ENCODE results near the gene TMEM131.

Gene TMEM131

DNA sequence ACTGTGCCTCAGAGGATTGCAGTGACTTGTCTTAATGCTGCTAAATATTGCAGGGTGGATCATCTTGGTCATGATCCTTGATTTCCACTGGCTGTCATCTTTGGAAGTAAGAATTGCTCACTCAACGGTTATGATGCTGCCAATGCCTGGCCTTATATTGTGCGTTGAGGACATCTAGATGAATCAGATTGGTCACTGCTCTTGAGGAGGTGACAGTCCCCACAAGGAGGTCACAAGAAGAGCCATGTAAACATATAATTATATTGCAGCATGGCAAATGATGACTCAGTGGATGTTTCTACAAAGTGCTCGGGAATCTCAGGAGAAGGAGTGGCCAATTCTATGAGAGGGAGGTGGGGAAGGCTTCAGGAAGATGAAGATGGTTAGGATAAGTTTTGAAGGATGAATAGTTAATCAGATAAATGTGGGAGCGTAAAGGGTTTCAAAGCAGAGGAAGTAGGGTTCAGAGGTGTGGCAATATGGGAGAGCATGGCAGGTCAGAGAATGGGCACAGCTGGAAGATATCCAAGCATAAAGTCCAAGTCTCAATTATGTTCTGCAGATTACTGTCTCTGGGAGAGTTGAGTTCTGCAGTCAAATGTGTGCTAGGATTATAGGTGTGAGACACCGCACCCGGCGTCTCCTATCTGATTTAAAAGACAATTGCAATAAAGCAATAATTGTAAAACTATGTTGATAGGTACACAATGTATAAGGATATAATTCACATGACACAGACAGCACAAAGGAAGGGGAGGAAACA lies 21.3 kb upstream of the TMEM131 start:
- no peak for DNase-seq

DNA sequence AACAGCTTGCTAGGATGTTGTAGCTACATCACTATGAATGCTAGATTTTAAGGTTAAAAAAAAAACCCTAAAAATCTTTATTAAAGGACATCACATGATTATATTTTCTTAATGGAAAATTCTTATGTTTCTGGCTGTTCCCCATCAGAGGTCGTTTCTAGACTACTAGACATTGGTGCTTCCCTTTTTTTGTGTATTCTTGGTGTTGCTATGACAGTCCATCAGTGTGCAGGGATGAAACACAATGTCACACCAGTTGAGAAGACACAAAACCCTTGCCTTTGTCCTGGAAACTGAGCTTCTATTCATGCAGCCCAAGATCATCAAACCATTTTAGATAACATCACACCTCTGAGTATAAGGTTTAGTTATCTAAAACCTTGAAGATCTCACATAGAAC lies 19.9 kb upstream of the TMEM131 start:
- DNase-seq = no peak

DNA sequence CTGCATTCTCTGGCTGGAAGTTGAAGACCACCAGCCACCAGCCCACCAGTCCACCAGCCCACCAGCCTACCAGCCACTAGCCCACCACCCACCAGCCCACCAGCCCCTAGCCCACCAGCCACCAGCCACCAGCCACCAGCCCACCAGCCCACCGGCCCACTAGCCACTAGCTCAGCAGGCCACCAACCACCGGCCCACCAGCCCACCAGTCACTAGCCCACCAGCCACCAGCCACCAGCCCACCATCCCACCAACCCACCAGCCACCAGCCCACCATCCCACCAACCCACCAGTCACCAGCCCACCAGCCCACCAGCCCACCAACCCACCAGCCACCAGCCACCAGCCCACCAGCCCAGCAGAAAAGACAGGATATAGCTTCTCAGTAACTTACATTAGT lies 18.6 kb upstream of the TMEM131 start:
- no peak for DNase-seq

DNA sequence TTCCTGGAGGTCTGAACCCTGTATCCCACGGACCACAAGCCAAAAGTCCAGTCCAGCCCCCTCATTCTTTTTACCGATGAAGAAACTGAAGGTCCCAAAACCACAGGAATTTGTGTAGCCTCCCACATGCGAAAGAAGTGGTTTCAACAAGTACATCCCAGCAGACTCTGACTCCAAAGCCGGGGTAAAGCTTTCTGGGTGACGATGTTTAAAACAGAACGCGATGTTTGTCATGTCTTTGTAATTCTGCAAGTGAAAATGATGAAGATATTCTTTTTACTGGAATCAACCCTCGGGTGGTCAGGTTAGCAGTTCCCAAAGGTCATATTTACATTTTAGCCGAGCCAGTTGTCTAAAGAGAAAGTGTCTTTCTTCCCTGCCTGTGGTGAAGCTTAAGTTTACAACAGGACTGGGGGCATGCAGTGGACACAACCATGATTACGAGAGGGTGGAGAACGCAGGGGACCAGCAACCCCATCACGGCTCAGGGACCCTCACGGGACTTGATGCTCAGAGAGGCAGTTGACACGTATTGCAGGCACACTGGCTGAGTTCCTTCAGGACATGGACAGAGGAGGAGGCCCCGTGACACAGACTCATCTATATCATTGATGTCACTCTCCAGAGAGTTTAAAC lies 17.8 kb upstream of the TMEM131 start:
- no peak for DNase-seq

DNA sequence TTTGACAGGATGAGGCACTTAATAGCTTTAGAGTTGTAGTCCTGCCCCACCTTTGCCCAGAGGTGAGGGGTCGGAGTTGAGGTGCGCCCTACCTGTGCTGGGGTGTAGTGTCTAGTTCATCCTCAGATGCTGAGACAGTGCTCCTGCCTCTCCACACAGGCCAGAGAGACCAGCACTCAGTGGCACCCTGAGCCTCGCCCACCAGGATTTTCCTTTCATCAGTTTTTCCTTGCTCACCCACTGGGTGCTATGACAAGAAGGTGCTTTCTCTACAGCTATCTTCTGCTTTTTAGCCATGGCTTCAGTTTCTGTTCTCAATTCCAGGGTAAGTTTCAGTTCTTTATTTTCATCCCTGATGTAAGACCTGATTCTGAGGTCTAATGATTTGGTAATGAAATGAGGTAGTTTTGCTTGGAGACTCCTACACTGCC lies 16.8 kb upstream of the TMEM131 start:
- DNase-seq = no peak

DNA sequence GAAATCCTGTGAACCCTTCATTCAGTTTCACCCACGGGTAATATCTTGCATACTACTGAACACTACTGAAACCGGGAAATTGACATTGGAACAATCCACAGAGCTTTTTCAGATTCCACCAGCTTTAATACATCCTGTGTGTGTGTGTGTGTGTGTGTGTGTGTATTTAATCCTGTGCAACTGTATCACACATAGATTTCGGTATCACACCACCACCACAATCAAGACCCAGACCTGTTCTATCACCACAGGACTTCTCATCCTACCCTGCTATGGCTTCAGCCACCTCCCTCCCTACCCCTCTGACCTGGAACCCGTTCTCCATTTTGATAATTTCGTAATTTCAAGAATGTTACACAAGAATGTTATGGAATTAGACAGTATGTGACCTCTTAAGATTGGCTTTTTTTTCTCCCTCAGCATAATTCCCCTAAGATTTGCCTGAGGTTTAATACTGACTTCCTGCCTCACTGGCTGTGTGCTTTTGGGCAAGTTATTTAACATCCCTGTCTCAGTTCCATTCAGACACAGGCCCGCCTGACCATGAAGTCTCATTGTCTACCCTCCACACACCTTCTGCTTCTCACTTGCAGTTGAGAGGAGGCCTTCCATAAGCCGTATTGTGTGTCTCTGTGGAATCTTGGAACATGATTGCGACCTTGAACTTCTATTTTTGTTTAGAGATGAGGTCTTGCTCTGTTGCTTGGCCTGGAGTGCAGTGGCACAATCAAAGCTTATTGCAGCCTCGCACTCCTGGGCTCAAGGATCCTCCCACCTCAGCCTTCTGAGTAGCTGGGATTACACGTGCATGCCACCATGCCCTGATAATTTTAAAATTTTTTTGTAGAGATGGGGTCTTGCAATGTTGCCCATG lies 14.4 kb upstream of the TMEM131 start:
- no peak for DNase-seq

DNA sequence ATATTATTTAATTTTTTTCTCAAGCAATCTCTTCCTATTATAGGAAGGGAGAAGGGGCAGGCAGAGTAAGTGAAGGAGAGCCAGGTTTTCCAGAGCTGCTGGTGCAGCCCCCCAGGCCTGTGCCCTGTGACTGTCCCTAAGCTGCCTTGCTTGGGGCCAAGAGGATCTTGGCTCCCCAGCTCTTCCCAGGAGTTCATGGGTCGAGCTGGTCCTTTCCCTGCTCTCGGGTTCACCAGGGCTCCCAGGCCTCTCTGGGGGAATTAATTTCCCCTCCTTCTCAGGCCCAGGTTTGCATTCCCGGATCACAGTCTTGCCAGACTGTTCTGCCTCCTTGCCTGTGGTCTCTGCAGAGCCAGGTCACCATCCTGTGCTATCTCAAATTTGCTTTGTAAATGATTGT lies 12.7 kb upstream of the TMEM131 start:
- no peak for DNase-seq

DNA sequence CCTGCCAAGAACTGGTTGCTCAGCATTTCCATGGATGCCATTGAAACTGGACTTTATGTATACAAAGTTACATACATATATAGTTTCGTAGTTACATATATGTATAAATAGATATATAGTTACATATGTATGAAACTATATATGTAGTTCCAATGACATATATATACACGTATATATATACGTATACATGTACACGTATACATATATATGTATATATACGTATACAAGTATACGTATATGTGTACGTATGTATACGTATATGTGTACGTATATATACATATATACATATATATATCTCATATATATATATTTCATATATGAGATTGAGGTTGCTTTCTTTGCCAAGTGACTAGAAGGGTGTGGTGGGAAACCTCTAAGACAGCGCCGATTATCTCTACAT lies 10.6 kb upstream of the TMEM131 start:
- no peak for DNase-seq

DNA sequence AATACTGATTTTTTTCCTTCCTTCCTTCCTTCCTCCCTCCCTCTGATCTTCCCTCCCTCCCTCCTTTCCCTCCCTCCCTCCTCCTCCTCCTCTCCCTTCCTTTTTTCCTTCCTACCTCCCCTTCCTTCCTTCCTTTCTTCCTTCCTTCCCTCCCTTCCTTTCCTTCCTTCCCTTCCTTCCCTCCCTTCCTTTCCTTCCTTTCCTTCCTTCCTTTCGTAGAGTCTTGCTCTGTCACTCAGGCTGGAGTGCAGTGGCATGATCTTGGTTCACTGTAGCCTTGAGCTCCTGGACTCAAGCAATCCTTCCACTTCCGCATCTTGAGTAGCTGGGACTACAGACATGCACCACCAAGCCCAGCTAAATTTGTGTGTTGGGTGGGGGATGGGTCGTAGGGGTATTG lies 8.9 kb upstream of the TMEM131 start:
- DNase-seq = no peak

DNA sequence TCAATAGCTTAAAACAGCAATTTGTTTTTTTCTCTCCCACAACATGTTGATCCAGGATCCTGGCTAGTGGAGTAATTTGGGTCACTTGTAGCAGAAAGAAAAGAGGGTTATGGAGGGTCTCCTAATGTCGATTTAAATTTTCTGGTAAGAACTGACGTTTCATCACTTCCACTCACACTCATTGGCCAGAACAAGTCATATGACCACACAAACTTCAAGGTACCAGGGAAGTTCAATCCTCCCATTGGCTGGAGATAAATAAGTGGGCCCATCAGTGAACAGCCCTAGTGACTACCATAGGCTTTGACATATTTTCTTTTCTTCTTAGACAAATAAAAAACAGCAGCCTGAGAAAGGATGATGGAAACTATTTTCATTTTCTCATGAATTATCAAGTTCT lies 8.3 kb upstream of the TMEM131 start:
- DNase-seq = no peak

DNA sequence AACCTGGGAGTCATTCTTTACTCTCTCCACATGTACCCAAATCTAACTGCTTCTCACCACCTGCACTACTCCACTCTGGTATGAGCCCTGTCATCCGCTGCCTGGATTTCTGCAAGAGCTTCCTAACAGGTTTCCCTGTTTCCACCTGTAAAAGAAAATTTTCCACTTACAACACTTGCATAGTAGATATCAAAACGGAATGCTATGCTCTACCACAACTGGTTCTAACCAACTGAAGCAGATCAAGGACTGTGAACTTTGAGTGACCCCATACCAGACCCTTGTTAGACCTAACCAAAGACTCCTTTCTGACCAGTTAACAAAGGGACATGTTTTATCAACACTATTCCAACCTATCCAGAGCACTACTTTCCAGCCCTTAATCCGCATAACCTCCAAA lies 3.8 kb upstream of the TMEM131 start:
- DNase-seq = no peak

DNA sequence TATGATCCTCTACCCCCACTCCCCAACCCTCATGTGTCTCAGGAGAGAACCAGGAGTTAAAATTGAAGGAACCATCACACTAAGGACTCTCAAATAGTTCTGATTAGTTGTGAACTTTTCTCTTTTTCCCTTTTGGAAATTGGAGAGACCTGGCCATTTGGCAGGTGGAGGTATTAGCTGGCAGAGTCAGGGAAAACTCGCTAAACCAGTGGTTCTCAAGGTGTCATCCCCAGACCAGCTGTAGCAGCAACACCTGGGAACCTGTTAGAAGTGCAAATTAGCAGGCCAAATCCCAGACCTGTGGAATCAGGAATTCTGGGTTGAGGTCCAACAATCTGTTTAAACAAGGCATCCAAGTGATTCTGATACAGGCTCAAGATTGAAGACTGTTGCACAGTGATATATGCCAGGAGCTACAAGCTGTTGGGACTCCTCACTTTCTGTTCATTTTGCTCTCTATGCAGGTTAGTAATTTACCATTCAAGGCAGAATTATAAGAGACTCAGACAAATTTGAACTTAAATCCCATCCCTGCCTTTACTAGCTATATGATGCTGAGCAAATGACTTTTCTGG lies 2.8 kb upstream of the TMEM131 start:
- DNase-seq = peak; percentile 66

DNA sequence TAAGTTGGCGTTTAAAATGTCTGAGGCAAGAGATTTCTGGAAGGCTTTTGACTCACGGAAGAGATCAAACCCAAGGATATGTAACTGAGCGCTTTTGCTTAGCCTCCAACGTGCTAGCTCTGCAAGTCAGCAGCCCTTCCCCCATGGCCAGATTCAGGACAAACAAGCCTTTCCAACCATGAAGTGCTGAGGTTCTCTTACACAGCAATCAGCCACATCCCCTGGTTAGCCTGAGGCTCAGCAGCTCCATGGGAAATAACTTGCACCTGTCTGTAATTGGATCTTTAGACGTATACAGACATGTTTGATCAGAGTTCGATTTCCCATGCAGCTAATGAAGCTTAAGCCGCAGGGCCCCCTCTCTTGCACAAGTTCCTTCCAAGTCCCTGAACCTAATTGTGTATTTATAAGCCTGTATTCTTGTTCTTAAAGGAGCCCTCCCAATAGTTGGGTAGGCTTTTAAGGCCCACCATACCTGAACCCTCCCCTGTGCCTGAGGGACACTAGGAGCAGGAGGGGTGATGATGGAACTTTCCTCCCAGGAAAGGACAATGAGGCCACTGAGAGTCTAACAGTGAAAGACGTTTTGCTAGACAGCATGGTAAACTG lies 2.1 kb upstream of the TMEM131 start:
- DNase-seq = peak; percentile 90

DNA sequence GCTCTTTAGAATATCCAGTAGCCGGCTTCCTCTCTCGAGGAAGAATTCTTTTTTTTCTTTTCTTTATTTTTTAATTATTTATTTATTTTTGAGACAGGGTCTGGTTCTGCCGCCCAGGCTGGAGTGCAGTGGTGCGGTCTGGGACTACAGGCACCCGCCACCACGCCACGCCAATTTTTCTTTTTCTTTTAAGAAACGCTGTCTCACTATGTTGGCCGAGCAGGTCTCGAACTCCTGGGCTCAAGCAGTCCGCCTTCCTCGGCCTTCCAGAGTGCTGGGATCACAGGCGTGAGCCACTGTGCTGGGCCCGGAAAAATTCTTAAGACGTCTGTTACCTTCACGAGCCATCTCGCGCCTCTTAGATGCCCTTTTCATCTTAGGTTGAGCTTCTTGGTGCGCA lies 931 bp upstream of the TMEM131 start:
- DNase-seq = no peak

DNA sequence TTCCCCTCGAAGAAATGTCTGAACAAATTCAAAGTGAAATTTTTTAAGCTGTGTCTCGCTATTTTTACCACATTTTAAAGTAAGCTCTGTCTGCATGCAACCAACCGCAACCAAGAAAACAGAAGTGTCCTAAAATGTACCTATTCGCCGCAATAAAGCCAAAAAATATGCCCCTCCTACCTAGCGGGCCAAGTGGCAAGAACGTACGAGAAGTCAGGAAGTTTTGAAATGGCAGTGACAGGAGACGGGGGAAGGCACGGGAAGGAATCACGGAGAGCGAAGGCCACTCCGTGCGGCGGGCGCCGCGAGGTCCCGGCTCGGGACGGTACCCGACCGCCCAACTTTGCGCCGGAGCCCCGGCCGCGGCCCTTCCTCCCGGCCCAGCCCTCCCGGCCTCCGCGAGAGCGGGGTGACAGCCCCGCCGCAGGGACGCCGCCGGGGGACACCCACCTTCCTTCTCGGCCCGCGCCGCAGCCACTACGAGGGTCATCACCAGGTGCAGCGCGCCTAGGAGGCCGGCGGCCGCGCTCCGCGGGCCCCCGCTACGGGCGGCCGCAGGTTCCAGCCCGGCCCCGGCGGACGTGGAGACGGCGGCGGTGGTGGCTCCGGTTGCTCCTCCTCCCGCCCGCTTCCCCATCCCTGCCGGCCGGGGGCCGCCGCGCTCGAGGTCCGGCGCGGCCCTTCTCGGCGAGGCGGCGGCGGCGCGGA lies 568 bp downstream of the TMEM131 start:
- no peak for DNase-seq

DNA sequence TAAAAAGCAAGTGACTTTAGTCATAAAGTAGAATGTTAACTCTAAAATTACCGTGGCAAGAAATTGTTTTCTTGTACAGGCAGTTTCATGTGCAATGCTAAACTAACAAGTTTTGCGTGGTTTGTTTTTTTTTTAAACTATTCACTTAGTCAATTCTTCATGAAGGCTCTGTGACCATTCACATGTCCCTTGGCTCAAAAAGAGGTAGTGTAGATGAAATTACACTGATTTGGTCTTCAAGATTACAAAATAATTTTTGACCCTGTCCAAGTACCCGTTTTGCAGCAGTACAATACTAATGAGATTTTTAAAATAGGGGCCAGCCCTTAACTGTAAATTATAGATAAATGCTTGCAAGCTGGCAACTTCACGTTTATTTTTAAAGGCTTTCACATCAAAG lies 1.3 kb downstream of the TMEM131 start:
- DNase-seq = no peak

DNA sequence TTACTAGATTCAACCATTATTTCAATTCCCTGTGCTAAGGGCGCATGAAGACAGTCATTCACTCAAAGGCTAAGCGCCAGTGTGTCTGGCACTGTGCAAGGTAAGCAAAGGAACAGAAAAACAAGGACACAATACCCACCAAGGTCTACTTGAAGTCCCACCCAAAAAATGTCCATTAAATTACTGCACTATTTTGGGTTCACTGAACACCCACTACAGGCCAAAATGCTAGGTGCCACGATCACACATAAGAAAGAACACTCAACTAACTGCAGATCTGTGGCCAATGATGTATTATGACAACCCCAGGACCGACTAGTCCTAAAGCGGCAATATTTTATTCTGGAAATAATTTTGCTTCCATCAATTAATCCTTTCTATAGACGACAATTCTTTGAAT lies 1.8 kb downstream of the TMEM131 start:
- no peak for DNase-seq

DNA sequence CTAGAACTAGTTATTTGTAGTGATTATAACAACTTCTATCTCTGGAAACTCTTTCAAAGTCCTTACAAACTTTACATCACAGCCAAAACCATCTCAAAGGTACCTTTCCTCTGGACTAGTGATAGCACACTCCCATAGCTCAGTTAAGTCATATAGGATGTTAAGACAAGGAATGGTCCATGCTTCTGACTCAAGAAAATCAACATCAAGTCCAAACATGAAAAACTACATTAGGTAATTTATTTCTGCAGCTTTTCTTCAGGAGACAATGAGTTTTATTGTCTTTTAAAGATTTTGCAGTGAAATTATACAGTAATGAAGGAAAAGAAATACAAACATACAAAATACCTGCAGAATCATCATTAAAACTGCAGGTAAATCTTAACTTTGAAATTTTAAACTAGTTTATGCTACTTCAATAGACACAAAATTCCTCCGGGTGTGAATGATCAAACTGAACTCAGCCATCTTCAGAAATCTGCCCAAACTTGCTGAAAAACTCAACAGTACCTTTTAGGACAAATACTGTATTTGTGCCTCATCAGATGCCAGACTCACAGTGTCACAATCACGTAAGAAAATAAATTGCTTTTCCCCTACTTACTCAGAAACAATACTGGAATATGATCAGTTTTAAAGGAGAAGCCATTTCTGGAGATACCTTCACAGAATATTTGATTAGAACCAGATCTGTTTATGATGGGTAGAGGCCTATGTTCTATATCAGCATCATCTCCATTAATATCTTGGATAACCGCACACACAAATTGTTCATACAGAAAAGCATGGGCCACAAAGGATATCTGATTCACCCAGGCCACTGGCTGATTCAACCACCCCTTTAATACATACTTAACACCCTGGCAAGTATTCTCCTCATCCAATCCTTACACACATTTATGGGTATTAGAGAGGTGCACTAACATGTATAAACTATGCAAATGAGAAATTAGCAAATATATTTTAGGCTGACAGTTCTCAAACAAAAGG lies 2.6 kb downstream of the TMEM131 start:
- no peak for DNase-seq

DNA sequence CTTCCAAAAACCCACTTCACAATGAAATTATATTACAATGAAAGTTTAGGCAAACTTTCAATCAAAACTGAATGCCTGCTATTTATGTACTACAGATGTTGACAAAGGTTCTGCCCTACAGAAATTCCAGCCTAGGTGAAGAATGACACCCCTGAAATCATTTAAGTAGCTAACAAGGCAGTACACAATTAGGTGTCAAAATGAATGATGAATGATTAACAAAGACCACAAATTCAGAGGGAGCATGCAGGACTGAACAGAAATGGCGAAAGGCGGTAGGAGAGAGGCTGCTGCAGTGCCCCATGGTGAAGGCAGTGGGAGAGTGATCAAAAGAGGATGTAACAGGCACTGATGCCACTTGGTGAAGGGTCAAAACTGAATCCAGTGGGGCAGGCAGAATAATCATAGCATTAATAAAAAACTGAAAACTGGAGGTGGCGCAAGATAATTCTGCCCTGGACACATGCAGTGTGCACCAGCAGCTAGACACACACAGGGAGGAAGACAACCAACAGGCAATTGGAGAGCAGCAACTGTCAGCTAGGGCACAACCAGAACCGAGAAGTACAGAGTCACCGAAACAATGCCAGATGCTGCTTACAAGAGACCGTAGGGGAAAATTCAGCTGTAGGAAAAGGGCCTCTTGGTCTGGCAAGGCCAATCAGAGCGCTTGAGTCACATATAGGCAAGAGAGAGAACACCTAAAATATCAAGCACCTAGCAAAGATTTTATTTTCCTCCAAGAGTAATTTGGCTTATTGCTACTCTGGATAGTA lies 4.5 kb downstream of the TMEM131 start:
- DNase-seq = no peak

DNA sequence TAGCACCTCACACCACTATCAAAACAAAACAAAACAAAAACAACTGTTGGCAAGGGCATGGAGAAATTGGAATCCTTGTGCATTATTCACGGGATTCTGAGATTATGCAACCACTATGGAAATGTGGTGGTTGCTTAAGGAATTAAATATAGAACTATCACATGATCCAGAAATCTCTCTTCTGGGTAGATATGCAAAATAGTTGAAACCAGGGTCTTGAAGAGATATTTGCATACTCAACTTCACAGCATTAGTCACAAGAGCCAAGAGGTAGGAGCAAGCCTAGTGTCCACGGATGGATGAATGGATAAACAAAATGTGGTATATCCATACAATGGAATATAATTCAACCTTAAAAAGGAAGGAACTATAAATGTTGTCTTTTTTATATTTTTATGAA lies 7.0 kb downstream of the TMEM131 start:
- DNase-seq = no peak
